Neural crest cell (in vitro differentiated cells): ENCODE results near the gene PAQR8. TPM values are rescaled to one million over a fixed set of nuclear protein-coding genes. Genes with fewer than 3 reads are reported as not detected.

ENCODE experiments used
- DNase-seq: peaks from one replicate; pipeline ENCODE4 v3.0.0; 2021; ENCODE audit warnings: low read depth, mixed read lengths, low spot score
- H3K27ac Mint-ChIP-seq: one replicate; pipeline ENCODE4 v1.8.0; 2021; ENCODE audit warnings: mild to moderate bottlenecking, mixed read lengths; ENCODE audit not compliant: unreplicated experiment
- H3K27me3 Mint-ChIP-seq: 2 replicates; pipeline ENCODE4 v1.8.0; 2021; ENCODE audit warnings: low read depth, mild to moderate bottlenecking, mixed read lengths
- H3K36me3 Mint-ChIP-seq: 2 replicates; pipeline ENCODE4 v1.8.0; 2021; ENCODE audit warnings: low read depth, mild to moderate bottlenecking, mixed read lengths
- H3K4me1 Mint-ChIP-seq: 2 replicates; pipeline ENCODE4 v1.8.0; 2021; ENCODE audit warnings: mixed read lengths
- H3K4me3 Mint-ChIP-seq: one replicate; pipeline ENCODE4 v1.8.0; 2021; ENCODE audit warnings: mild to moderate bottlenecking, mixed read lengths
- H3K9me3 Mint-ChIP-seq: 2 replicates; pipeline ENCODE4 v1.8.0; 2021; ENCODE audit warnings: mixed read lengths
- CTCF ChIP-seq: fragments of 200-600 bp; sonication (generic); conservative IDR thresholded peaks from 2 replicates; pipeline ENCODE4 v1.5.0; 2021; ENCODE audit warnings: antibody characterized with exemption, mild to moderate bottlenecking
- total RNA-seq: library from RNA; stranded (reverse); gene quantifications from 2 replicates; pipeline ENCODE4 v1.2.1, GENCODE V29; 2021

Gene PAQR8
- total RNA-seq, 1 donor from 2014 or later: 10.7 TPM

- Mint-ChIP-seq H3K27ac (no peak overlapping the region), H3K4me1 (peaks cover 11% of the 10 kb centered on the region), H3K27me3 (no peaks in the 10 kb centered on the region), H3K4me3 (no peak overlapping the region), H3K9me3 (no peaks in the 10 kb centered on the region), H3K36me3 (no peaks in the 10 kb centered on the region)
- DNase-seq: no peak
- no peak for TF ChIP-seq CTCF
Measured at GRCh38 chr6:52411911-52412310, 50.0 kb downstream of the PAQR8 start.

- no peak for DNase-seq
- H3K9me3 Mint-ChIP-seq: no peaks in the 10 kb centered on the region
Measured at GRCh38 chr6:52415333-52415732, 53.4 kb downstream of the PAQR8 start.

GRCh38 chr6:52415917-52416628 is 54.1 kb downstream of the PAQR8 start:
- no peak overlapping the region for H3K27ac Mint-ChIP-seq
- H3K27me3 Mint-ChIP-seq: no peaks in the 10 kb centered on the region
- no peaks in the 10 kb centered on the region for H3K36me3 Mint-ChIP-seq
- H3K4me3 Mint-ChIP-seq: peak overlapping the region; percentile 47
- no peaks in the 10 kb centered on the region for H3K9me3 Mint-ChIP-seq
- no peak for TF ChIP-seq CTCF
- DNase-seq: no peak
- peaks cover 21% of the 10 kb centered on the region for H3K4me1 Mint-ChIP-seq

More at GRCh38 chr6:52415333-52415732, 53.4 kb downstream of the PAQR8 start:
- Mint-ChIP-seq H3K4me1 (peaks cover 21% of the 10 kb centered on the region), H3K27me3 (no peaks in the 10 kb centered on the region), H3K36me3 (no peaks in the 10 kb centered on the region), H3K27ac (no peak overlapping the region), H3K4me3 (no peak overlapping the region)
- no peak for TF ChIP-seq CTCF

- Mint-ChIP-seq H3K4me3 (peak overlapping the region; percentile 47), H3K4me1 (peaks cover 21% of the 10 kb centered on the region), H3K36me3 (no peaks in the 10 kb centered on the region), H3K9me3 (no peaks in the 10 kb centered on the region), H3K27ac (no peak overlapping the region), H3K27me3 (no peaks in the 10 kb centered on the region)
- peak; percentile 93 for TF ChIP-seq CTCF
- peak; percentile 49 for DNase-seq
Measured at GRCh38 chr6:52416629-52417151, 54.7 kb downstream of the PAQR8 start.

GRCh38 chr6:52417675-52418111 is 55.7 kb downstream of the PAQR8 start:
- Mint-ChIP-seq H3K9me3 (no peaks in the 10 kb centered on the region), H3K4me3 (peak overlapping the region; percentile 72), H3K36me3 (no peaks in the 10 kb centered on the region), H3K27ac (peak overlapping the region; percentile 65), H3K27me3 (no peaks in the 10 kb centered on the region), H3K4me1 (peaks cover 21% of the 10 kb centered on the region)
- DNase-seq: no peak
- no peak for TF ChIP-seq CTCF
